ENCODE results near the gene OR4Q2.
"Not testable (repeated sequence)": the region's sequence is repeated elsewhere in the genome, so short reads cannot be mapped to it uniquely, and the experiment has no call there.

Gene OR4Q2

GRCh38 chr14:20001863-20002262, at the start of gene OR4Q2:
Gene OR4Q2, plus strand, starts transcription at chr14:20002163.
- no peak for DNase-seq

DNA sequence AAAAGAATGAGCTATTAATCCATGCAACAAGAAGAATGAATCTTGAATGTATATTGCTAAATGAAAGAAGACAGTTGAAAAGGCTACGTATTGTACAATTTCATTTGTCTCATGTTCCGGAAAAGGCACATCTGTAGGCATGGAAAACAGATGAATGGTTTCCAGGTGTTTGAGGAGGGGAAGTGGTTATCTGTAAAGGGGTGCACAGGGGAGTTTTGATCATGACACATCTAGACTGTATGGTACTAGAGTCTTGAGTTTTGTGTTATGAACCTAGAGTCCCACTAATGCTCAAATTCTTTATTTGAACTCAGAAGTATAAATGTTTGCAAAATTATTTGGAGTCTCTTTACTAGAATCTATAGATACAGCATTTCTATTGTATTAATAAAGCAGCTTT, 32.2 kb upstream of the OR4Q2 start:
- not testable (repeated sequence) for DNase-seq

DNA sequence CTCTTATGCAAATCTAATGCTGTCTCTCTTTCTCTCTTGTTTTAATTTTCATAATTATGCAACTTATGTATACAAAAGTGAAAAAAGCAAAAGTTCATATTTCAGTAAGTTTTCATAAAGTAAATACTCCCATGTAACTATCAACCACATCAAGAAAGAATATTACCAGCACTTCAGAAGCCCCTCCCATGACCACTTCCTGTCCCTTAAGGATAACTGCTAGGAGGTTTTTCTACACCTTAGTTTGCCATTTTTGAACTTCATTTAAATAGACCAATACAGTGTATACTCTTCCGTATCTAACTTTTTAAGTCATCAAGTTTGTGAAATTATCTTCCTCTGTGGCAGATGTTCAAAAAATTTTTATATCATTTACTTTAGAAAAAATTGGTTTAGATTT, 27.1 kb upstream of the OR4Q2 start:
- no peak for DNase-seq

DNA sequence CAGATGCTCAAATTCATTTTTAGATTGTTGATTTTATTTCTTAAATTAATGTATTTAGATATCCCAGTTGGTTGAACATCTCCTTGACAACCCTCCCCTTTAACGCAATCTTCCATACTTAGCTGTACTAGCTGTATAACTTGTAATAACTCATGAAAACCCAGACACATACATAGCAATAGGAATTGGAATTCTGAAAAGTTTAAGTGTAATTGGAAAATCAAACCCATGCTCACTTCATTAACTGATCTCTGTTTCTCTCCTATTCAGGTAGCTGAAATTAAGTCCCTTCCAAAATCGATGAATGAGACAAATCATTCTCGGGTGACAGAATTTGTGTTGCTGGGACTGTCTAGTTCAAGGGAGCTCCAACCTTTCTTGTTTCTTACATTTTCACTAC, 26.7 kb upstream of the OR4Q2 start, which contains the start of gene OR4K15:
Gene OR4K15 (plus strand): TSS at position 301 of the 400 bp plus-strand sequence. CDS start 0 bp downstream, at position 301.
- no peak for DNase-seq

- no peak for DNase-seq
Measured at GRCh38 chr14:19993438-19993837, 8.5 kb upstream of the OR4Q2 start.

DNA sequence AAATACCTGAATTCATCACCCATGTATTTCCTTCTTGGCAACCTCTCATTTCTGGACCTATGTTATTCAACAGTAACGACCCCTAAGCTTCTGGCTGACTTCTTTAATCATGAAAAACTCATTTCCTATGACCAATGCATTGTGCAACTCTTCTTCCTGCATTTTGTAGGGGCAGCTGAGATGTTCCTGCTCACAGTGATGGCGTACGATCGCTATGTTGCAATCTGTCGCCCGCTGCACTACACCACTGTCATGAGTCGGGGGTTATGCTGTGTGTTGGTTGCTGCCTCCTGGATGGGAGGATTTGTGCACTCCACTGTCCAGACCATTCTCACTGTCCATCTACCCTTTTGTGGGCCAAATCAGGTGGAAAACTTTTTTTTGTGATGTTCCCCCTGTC, 356 bp downstream of the OR4Q2 start:
- DNase-seq = no peak

GRCh38 chr14:20008156-20008555, 6.2 kb downstream of the OR4Q2 start:
- DNase-seq = no peak

DNA sequence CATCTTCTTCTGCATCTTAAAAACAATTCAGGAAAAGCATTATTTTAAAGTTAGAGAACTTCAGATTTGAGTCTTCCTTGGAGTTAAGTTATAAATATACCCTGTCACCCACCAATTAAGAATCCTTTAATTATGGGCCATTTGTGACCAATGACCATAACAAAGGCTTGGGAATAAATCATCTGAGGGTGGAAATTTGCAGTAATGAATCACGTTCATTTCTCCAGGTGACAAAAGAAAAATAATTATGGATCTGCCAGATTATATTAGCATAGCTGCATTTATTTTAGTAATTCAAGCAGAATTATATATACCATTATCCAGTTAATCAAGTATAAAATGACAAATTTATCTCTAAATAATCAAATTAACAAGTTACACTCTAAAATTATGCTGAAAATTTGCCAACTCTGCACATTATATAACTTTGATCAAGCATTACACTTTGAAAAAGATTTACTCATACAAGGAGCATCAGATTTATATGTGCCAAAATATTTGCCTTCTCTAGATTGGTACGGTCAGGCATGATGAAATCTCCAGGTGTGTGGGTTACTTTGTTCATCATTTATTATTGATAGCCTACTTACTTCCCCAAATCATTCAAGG, 17.4 kb downstream of the OR4Q2 start, which contains the start of gene OR4K14:
Gene OR4K14 (minus strand): TSS at position 51 of the 609 bp plus-strand sequence. CDS start 4,114 bp downstream, outside the sequence.
- no peak for DNase-seq

GRCh38 chr14:20031058-20031457, 29.1 kb downstream of the OR4Q2 start:
- DNase-seq = no peak

DNA sequence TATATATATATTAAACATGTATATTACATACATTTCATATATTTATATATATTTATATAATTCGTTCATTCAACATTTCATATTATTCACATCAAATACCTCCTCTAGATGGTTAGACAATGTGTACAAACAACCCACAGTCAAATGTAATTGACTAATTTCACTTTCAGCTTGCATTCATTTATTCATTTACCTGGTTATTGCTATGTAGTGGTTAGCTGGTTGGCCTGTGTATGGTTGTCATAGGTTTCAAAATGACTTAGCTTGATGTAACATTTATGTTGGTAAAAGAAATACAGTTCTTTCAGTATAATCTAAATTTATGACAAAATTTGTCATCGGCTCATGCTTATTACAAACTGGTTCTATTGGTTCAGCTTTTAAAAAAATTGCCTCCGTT, 33.5 kb downstream of the OR4Q2 start:
- no peak for DNase-seq

- DNase-seq = no peak
Measured at GRCh38 chr14:20035938-20036337, 34.0 kb downstream of the OR4Q2 start, which contains the start of gene OR4K13. Gene OR4K13, minus strand, starts transcription at chr14:20036038. Its CDS starts 1,280 bp downstream, at chr14:20034758.

DNA sequence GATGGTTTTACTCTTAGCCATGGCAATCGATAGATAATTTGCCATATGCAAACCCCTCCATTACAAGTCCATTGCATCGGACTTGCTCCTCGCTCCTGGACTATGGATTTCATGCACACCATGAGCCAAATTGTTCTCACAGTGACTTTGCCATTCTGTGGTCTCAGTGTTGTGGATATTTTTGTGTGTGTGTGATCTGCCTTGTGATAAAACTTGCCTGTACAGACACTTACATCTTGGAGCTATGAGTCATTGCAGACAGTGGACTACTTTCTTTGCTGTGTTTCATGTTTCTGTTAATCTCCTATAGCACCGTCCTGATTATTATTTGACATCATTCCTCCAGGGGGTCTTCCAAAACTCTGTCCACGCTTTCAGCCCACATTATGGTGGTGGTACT, 42.3 kb downstream of the OR4Q2 start:
- no peak for DNase-seq

GRCh38 chr14:20048202-20048601, 46.2 kb downstream of the OR4Q2 start:
- DNase-seq = no peak
